GM23248 (cell line): Measurements from ENCODE around the gene KCNA5. TPM values are rescaled to one million over a fixed set of nuclear protein-coding genes. Genes with fewer than 3 reads are reported as not detected.

Experiments used
- DNase-seq: peaks from one replicate; pipeline ENCODE4 v3.0.0-alpha.2; 2015
- H2AFZ ChIP-seq: fragments of 200-600 bp; sonication (generic); 2 replicates; pipeline ENCODE4 v1.6.1; 2016; ENCODE audit warnings: antibody characterized with exemption
- H3F3A ChIP-seq: fragments of 200-600 bp; sonication (generic); 2 replicates; pipeline ENCODE4 v1.6.1; 2016; ENCODE audit warnings: mild to moderate bottlenecking, antibody characterized with exemption, mixed run types; ENCODE audit not compliant: insufficient read depth
- H3K27ac ChIP-seq: fragments of 200-600 bp; sonication (generic); 2 replicates; pipeline ENCODE4 v1.5.1; 2016; ENCODE audit warnings: mild to moderate bottlenecking
- H3K27me3 ChIP-seq: fragments of 200-600 bp; sonication (generic); replicated peaks from 2 replicates; pipeline ENCODE4 v1.6.1; 2016; ENCODE audit warnings: mild to moderate bottlenecking; ENCODE audit not compliant: insufficient read depth
- H3K36me3 ChIP-seq: fragments of 200-600 bp; sonication (generic); 2 replicates; pipeline ENCODE4 v1.6.1; 2016; ENCODE audit warnings: low read depth, mild to moderate bottlenecking
- H3K4me1 ChIP-seq: fragments of 200-600 bp; sonication (generic); 2 replicates; pipeline ENCODE4 v1.6.1; 2016; ENCODE audit warnings: mild to moderate bottlenecking; ENCODE audit not compliant: insufficient read depth
- H3K4me2 ChIP-seq: fragments of 200-600 bp; sonication (generic); one replicate; pipeline ENCODE4 v1.6.1; 2016; ENCODE audit warnings: mild to moderate bottlenecking; ENCODE audit not compliant: unreplicated experiment
- H3K4me3 ChIP-seq: fragments of 200-600 bp; sonication (generic); 2 replicates; pipeline ENCODE4 v1.5.1; 2016; ENCODE audit warnings: mild to moderate bottlenecking
- H3K79me2 ChIP-seq: fragments of 200-600 bp; sonication (generic); 2 replicates; pipeline ENCODE4 v1.6.1; 2016; ENCODE audit warnings: mild to moderate bottlenecking; ENCODE audit not compliant: insufficient read depth
- H3K9ac ChIP-seq: fragments of 200-600 bp; sonication (generic); 2 replicates; pipeline ENCODE4 v1.6.1; 2016; ENCODE audit warnings: mild to moderate bottlenecking
- H3K9me2 ChIP-seq: fragments of 200-600 bp; sonication (generic); 2 replicates; pipeline ENCODE4 v1.6.1; 2016; ENCODE audit warnings: mixed run types, mild to moderate bottlenecking, moderate library complexity; ENCODE audit not compliant: insufficient read depth
- H3K9me3 ChIP-seq: fragments of 200-600 bp; sonication (generic); one replicate; pipeline ENCODE4 v1.6.1; 2017; ENCODE audit warnings: low read depth
- H4K20me1 ChIP-seq: fragments of 200-600 bp; sonication (generic); 2 replicates; pipeline ENCODE4 v1.6.0; 2016; ENCODE audit not compliant: insufficient read depth
- EZH2 ChIP-seq: fragments of 200-600 bp; sonication (generic); IDR thresholded peaks from 2 replicates; pipeline ENCODE4 v1.6.1; 2018; ENCODE audit warnings: antibody characterized with exemption, mild to moderate bottlenecking; ENCODE audit not compliant: insufficient read depth, poor library complexity, severe bottlenecking
- EZH2phosphoT487 ChIP-seq: fragments of 200-600 bp; sonication (generic); IDR thresholded peaks from 2 replicates; pipeline ENCODE4 v1.6.1; 2018; ENCODE audit warnings: antibody characterized with exemption, moderate library complexity, mild to moderate bottlenecking, low read depth; ENCODE audit not compliant: insufficient read depth
- WGBS, 2 experiments: methylation state at CpG; one replicate each; pipeline ENCODE4 v1.1.6; 2015 to 2017; ENCODE audit warnings: low lambda C conversion rate in 2 of 2, low coverage in 1 of 2; ENCODE audit errors: missing lambda C conversion rate in 2 of 2; 5-methylcytosine and 5-hydroxymethylcytosine counted together
- in situ Hi-C: fragments of 300-500 bp; cut with MboI; formaldehyde crosslinking; loops from 2 replicates; pipeline ENCODE4 v1.15.0; 2020
- polyA plus RNA-seq: library from polyadenylated mRNA; unstranded; fragments of >200 nt; fragmentation: Nextera tagmentation; extraction: Ambion mirVana; gene quantifications from 2 replicates; pipeline ENCODE4 v1.2.1, GENCODE V29; 2016
- total RNA-seq: library from RNA; depleted of rRNA; stranded (reverse); fragments of >200 nt; shearing (Covaris generic); gene quantifications from 2 replicates; pipeline ENCODE4 v1.2.3, GENCODE V29; 2014

The KCNA5 gene
- total and polyA plus RNA-seq, 2 experiments from 2014 or later, result not detected

DNA sequence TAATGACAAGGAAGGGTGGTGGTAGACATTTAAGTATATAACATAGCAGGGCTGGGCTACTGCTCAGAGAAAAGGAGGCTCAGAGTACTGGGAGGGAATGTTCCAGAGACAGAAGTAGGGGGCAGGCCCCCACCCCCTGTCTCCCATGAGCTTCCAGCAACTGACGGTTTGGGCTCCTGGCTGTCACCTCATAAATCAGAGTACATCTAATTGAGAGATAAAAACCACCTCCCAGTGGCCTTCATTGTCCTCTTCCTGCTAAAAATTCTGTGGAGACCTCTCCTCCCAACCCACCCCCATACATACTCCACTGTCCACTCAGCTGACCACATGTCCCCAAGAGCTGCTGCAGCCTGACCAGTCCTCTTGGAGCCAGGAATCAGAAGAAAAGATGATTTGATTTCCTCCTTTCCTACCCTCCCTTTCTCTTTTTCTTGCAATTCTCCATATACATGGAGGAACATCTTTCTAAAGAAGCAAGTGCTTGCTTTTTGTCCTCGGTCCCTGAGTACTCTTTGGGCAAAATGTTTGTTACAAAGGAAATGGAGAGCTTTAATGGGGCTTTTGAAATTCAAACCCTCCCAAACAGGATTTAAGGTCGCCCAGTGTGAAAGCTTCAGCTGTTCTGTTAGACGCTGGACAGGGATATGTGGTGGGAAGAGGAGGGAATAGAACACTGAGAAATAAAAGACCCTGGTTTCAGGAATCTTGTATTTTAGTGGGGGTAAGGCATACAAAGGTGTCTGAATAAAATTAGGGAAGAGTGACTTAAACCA is 16.4 kb upstream of the KCNA5 start:
- Histone ChIP-seq H3K4me3 (no peak overlapping the region), H3K4me1 (no peaks in the 10 kb centered on the region), H3K9ac (no peak overlapping the region), H3K4me2 (no peak overlapping the region), H3K79me2 (no peaks in the 10 kb centered on the region), H2AFZ (no peak overlapping the region), H3K9me3 (no peaks in the 10 kb centered on the region), H3K27ac (no peak overlapping the region), H3F3A (no peaks in the 10 kb centered on the region), H3K9me2 (no peaks in the 10 kb centered on the region), H4K20me1 (no peaks in the 10 kb centered on the region), H3K27me3 (peaks cover 31% of the 10 kb centered on the region), H3K36me3 (no peaks in the 10 kb centered on the region)
- TF ChIP-seq EZH2, result no peak
- no peak for TF ChIP-seq EZH2phosphoT487
- DNase-seq, result no peak
- WGBS, 2 experiments, result 30 to 39% methylated on average over 4 of the region's 4 CpGs
- in situ Hi-C loops, result no loop called here

DNA sequence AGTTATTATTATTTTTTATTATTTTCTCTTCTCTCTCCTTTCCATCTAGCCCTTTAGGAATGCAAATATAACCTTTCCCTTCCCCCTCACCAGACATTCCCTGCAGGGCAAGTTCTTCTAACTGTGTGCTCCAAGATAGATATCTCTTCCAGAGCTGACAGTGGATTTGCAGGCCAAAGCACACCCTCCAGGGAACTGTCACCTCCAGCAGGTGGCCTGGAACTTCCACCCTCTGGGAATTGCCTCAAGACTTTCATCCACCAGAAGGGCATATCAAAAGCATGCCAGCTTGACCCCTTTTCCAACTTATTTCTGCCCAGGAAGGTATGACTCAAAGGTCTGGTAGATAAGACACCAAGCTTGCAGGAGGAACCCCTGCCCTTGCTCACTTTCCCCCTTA is 13.6 kb upstream of the KCNA5 start:
- Histone ChIP-seq H3K79me2 (no peaks in the 10 kb centered on the region), H3K36me3 (no peaks in the 10 kb centered on the region), H3K4me3 (no peak overlapping the region), H3K9ac (no peak overlapping the region), H3F3A (no peaks in the 10 kb centered on the region), H3K27ac (no peak overlapping the region), H3K4me1 (no peaks in the 10 kb centered on the region), H3K4me2 (no peak overlapping the region), H3K27me3 (peaks cover 31% of the 10 kb centered on the region), H3K9me2 (no peaks in the 10 kb centered on the region), H2AFZ (no peak overlapping the region), H3K9me3 (no peaks in the 10 kb centered on the region), H4K20me1 (no peaks in the 10 kb centered on the region)
- no peak for TF ChIP-seq EZH2
- TF ChIP-seq EZH2phosphoT487, result no peak
- DNase-seq, result no peak
- in situ Hi-C loops, result no loop called here

DNA sequence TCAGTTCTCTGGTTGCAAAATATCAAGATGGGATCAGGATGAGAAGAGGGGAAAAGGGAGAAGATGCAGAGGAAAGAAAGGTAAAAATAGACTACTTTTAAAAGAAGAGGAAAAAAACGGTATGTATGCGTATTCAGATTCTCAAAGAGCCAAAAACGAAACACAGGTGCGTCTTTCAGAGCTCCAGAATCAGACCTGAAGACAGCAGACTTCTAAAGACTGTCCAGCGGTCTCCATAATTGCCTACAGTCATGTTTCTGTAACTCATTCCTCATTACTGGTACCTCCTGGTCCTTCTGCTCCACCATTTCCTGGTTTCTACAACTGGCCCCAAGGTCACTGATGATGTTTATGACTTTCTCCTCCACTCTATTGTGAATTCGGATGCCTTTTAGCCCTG is 12.4 kb upstream of the KCNA5 start:
- in situ Hi-C loops, result no loop called here
- Histone ChIP-seq H2AFZ (no peak overlapping the region), H3K9me3 (no peaks in the 10 kb centered on the region), H3K9ac (no peak overlapping the region), H3K4me1 (no peaks in the 10 kb centered on the region), H4K20me1 (no peaks in the 10 kb centered on the region), H3K27ac (no peak overlapping the region), H3F3A (no peaks in the 10 kb centered on the region), H3K4me2 (no peak overlapping the region), H3K9me2 (no peaks in the 10 kb centered on the region), H3K36me3 (no peaks in the 10 kb centered on the region), H3K79me2 (no peaks in the 10 kb centered on the region), H3K4me3 (no peak overlapping the region), H3K27me3 (peaks cover 25% of the 10 kb centered on the region; the same call in 1 of the 2 replicates)
- TF ChIP-seq EZH2phosphoT487 (no peak), EZH2 (no peak)
- WGBS, 2 experiments, result 35 to 38% methylated on average over 6 of the region's 6 CpGs
- no peak for DNase-seq

- H3K9me2 ChIP-seq, result no peaks in the 10 kb centered on the region
- H3K9ac ChIP-seq, result no peak overlapping the region
- TF ChIP-seq EZH2phosphoT487 (no peak), EZH2 (no peak)
- no peaks in the 10 kb centered on the region for H3K79me2 ChIP-seq
- no peak overlapping the region for H3K4me2 ChIP-seq
- WGBS, 2 experiments, result 54 to 62% methylated on average over 3 of the region's 3 CpGs
- no peak overlapping the region for H3K4me3 ChIP-seq
- no peak for DNase-seq
- H4K20me1 ChIP-seq, result no peaks in the 10 kb centered on the region
- no peaks in the 10 kb centered on the region for H3F3A ChIP-seq
- in situ Hi-C loops, result no loop called here
- no peaks in the 10 kb centered on the region for H3K9me3 ChIP-seq
- no peak overlapping the region for H2AFZ ChIP-seq
- no peaks in the 10 kb centered on the region for H3K4me1 ChIP-seq
- H3K36me3 ChIP-seq, result no peaks in the 10 kb centered on the region
- H3K27me3 ChIP-seq, result peaks cover 21% of the 10 kb centered on the region; the same call in 1 of the 2 replicates
- no peak overlapping the region for H3K27ac ChIP-seq
These were observed 11.7 kb upstream of the KCNA5 start for GRCh38 chr12:5031958-5032357.

GRCh38 chr12:5032821-5033220 is 10.9 kb upstream of the KCNA5 start:
- H4K20me1 ChIP-seq, result no peaks in the 10 kb centered on the region
- no peaks in the 10 kb centered on the region for H3K9me3 ChIP-seq
- no peaks in the 10 kb centered on the region for H3K4me1 ChIP-seq
- H3K79me2 ChIP-seq, result no peaks in the 10 kb centered on the region
- H2AFZ ChIP-seq, result no peak overlapping the region
- WGBS, 2 experiments, result 77 to 78% methylated on average over 11 of the region's 11 CpGs
- in situ Hi-C loops, result no loop called here
- no peak for DNase-seq
- H3K9me2 ChIP-seq, result no peaks in the 10 kb centered on the region
- peaks cover 14% of the 10 kb centered on the region; the same call in 1 of the 2 replicates for H3K27me3 ChIP-seq
- H3K36me3 ChIP-seq, result no peaks in the 10 kb centered on the region
- H3K9ac ChIP-seq, result no peak overlapping the region
- TF ChIP-seq EZH2phosphoT487 (no peak), EZH2 (no peak)
- H3F3A ChIP-seq, result no peaks in the 10 kb centered on the region
- no peak overlapping the region for H3K4me2 ChIP-seq
- H3K4me3 ChIP-seq, result no peak overlapping the region
- no peak overlapping the region for H3K27ac ChIP-seq
